Colonic mucosa (tissue), 4 donors: ENCODE data around the gene ZNF587B. TPM values are rescaled to one million over a fixed set of nuclear protein-coding genes. Genes with fewer than 3 reads are reported as not detected.
"Not testable (repeated sequence)": the region's sequence is repeated elsewhere in the genome, so short reads cannot be mapped to it uniquely, and the experiment has no call there.

ENCODE experiments used
- DNase-seq: peaks from one replicate; pipeline ENCODE4 v3.0.0-alpha.2; 2020
- H3K27ac ChIP-seq: fragments of 200-600 bp; one replicate; pipeline ENCODE4 v1.8.0; 2021
- H3K27me3 ChIP-seq: fragments of 200-600 bp; one replicate; pipeline ENCODE4 v1.8.0; 2021
- H3K36me3 ChIP-seq: fragments of 200-600 bp; one replicate; pipeline ENCODE4 v1.8.0; 2021
- H3K4me1 ChIP-seq: fragments of 200-600 bp; one replicate; pipeline ENCODE4 v1.8.0; 2021; ENCODE audit warnings: mild to moderate bottlenecking
- H3K4me3 ChIP-seq: fragments of 200-600 bp; one replicate; pipeline ENCODE4 v1.8.0; 2021
- H3K9ac ChIP-seq, 2 donors: one replicate each; pipeline ENCODE4 v1.7.0; 2013; ENCODE audit warnings: control low read depth in 2 of 2, low read depth in 2 of 2, low read length in 2 of 2
- H3K9me3 ChIP-seq: fragments of 200-600 bp; one replicate; pipeline ENCODE4 v1.8.0; 2021
- intact Hi-C: fragments of 100-400 bp; cut with DNase I; formaldehyde crosslinking; loops from one replicate; pipeline ENCODE4 v1.14.1; 2022
- total RNA-seq, 2 donors: library from RNA; stranded (reverse); fragmentation: NEBNext Ultra II Directional in 1 of 2; extraction: Animal tissue kit (Norgen Biotek cat#: 25700) in 1 of 2; gene quantifications; one replicate each; pipeline ENCODE4 v1.2.1, GENCODE V29; 2021
- TF ChIP-seq, protein P1 (sequence below): fragments of 200-600 bp; IDR thresholded peaks from one replicate; pipeline ENCODE4 v1.8.0; 2022; ENCODE audit warnings: antibody characterized with exemption, mild to moderate bottlenecking
- donor health status: healthy.
- donor health status: DM: no; HTN: no; CAD: no.
- donor health status: DM: no; HTN: no; CAD: no.

ZNF587B gene
- total RNA-seq, 2 donors from 2014 or later = 12.5 to 22.3 TPM

GRCh38 chr19:57816652-57817051 lies 13.4 kb upstream of the ZNF587B start:
- H3K9me3 ChIP-seq = no peaks in the 10 kb centered on the region
- TF ChIP-seq, protein P1, sequence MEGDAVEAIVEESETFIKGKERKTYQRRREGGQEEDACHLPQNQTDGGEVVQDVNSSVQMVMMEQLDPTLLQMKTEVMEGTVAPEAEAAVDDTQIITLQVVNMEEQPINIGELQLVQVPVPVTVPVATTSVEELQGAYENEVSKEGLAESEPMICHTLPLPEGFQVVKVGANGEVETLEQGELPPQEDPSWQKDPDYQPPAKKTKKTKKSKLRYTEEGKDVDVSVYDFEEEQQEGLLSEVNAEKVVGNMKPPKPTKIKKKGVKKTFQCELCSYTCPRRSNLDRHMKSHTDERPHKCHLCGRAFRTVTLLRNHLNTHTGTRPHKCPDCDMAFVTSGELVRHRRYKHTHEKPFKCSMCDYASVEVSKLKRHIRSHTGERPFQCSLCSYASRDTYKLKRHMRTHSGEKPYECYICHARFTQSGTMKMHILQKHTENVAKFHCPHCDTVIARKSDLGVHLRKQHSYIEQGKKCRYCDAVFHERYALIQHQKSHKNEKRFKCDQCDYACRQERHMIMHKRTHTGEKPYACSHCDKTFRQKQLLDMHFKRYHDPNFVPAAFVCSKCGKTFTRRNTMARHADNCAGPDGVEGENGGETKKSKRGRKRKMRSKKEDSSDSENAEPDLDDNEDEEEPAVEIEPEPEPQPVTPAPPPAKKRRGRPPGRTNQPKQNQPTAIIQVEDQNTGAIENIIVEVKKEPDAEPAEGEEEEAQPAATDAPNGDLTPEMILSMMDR = no peak
- H3K36me3 ChIP-seq = no peaks in the 10 kb centered on the region
- H3K27ac ChIP-seq = no peak overlapping the region
- no peaks in the 10 kb centered on the region for H3K27me3 ChIP-seq
- peaks cover 15% of the 10 kb centered on the region for H3K4me1 ChIP-seq
- H3K9ac ChIP-seq = no peak overlapping the region
- intact Hi-C loops = no loop called here
- no peak for DNase-seq
- H3K4me3 ChIP-seq = no peak overlapping the region

- Histone ChIP-seq H3K4me1 (peaks cover 11% of the 10 kb centered on the region), H3K4me3 (no peak overlapping the region)
Observed at GRCh38 chr19:57817976-57818375, 12.1 kb upstream of the ZNF587B start.

GRCh38 chr19:57818378-57818777 lies 11.7 kb upstream of the ZNF587B start:
- Histone ChIP-seq H3K4me1 (peaks cover 10% of the 10 kb centered on the region), H3K36me3 (no peaks in the 10 kb centered on the region)
- intact Hi-C loops = no loop called here

More at GRCh38 chr19:57817976-57818375, 12.1 kb upstream of the ZNF587B start:
- Histone ChIP-seq H3K27ac (no peak overlapping the region), H3K36me3 (no peaks in the 10 kb centered on the region), H3K27me3 (no peaks in the 10 kb centered on the region), H3K9me3 (no peaks in the 10 kb centered on the region), H3K9ac (no peak overlapping the region)
- intact Hi-C loops = no loop called here
- no peak for DNase-seq
- TF ChIP-seq, protein P1 = no peak

GRCh38 chr19:57819475-57820148 lies 10.5 kb upstream of the ZNF587B start:
- Histone ChIP-seq H3K36me3 (no peaks in the 10 kb centered on the region), H3K9me3 (no peaks in the 10 kb centered on the region), H3K9ac (peak overlapping the region; percentile 95 to 99), H3K27me3 (no peaks in the 10 kb centered on the region), H3K4me1 (peaks cover 10% of the 10 kb centered on the region), H3K27ac (peak overlapping the region; percentile 73), H3K4me3 (peak overlapping the region; percentile 75)
- DNase-seq = peak; percentile 95
- TF ChIP-seq, protein P1 = no peak
- intact Hi-C loops = no loop called here

More at GRCh38 chr19:57818378-57818777, 11.7 kb upstream of the ZNF587B start:
- Histone ChIP-seq H3K27ac (no peak overlapping the region), H3K27me3 (no peaks in the 10 kb centered on the region), H3K9me3 (no peaks in the 10 kb centered on the region), H3K9ac (no peak overlapping the region), H3K4me3 (no peak overlapping the region)
- TF ChIP-seq, protein P1 = no peak
- no peak for DNase-seq

DNA sequence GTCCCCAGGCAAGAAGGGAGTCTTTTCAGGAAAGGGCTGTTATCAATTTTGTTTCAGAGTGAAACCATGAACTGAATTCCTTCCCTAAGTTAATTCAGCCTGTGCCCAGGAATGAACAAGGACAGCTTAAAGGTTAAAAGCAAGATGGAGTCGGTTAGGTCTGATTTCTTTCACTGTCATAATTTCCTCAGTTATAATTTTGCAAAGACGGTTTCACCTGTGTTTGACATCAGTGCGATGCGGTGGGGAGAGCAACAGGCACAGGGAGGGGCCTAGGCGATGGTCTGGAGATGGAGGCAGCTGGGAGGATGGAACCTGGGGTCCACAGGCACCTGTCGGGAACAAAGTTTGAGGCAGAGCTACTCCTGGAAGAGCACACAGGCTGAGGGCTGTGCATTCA lies 9.5 kb upstream of the ZNF587B start:
- peak overlapping the region; percentile 75 for H3K4me3 ChIP-seq
- H3K36me3 ChIP-seq = no peaks in the 10 kb centered on the region
- peak overlapping the region; percentile 95 to 99 for H3K9ac ChIP-seq
- no peaks in the 10 kb centered on the region for H3K9me3 ChIP-seq
- H3K27ac ChIP-seq = peak overlapping the region; percentile 73
- TF ChIP-seq, protein P1 = no peak
- intact Hi-C loops = no loop called here
- H3K4me1 ChIP-seq = peaks cover 10% of the 10 kb centered on the region
- no peaks in the 10 kb centered on the region for H3K27me3 ChIP-seq
- DNase-seq = no peak

DNA sequence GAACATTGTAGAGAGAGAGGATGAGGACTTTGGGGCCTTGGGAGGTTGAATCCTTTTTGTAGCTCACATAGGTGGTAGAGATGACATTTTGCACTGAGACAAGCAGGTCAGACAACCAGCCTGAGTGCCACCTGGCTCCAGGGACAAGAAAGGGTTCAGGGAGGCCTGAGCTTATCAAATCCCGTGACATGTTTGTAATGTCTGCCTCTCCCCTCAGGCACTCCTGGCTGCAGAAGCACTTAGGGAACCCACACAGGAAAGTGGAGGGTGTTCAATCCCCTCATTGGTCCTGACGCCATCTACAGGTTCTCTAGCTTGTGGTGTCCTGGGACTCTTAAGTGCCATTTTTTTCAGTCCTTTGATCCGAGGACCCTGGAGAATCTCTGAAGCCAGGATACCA lies 9.0 kb upstream of the ZNF587B start:
- intact Hi-C loops, H3K27ac ChIP-seq, H3K9me3 ChIP-seq, H3K27me3 ChIP-seq, DNase-seq, H3K36me3 ChIP-seq: not testable (repeated sequence)
- peaks cover 10% of the 10 kb centered on the region for H3K4me1 ChIP-seq
- peak overlapping the region; percentile 75 for H3K4me3 ChIP-seq
- peak overlapping the region in 1 of 2 donors; percentile 99 for H3K9ac ChIP-seq

GRCh38 chr19:57821501-57821900 lies 8.6 kb upstream of the ZNF587B start:
- H3K4me3 ChIP-seq, H3K9ac ChIP-seq, H3K36me3 ChIP-seq, H3K9me3 ChIP-seq, intact Hi-C loops, H3K27me3 ChIP-seq, H3K27ac ChIP-seq, DNase-seq: not testable (repeated sequence)
- peaks cover 10% of the 10 kb centered on the region for H3K4me1 ChIP-seq

GRCh38 chr19:57823155-57823554 lies 6.9 kb upstream of the ZNF587B start:
- H3K4me3 ChIP-seq, H3K9ac ChIP-seq, H3K27me3 ChIP-seq, H3K9me3 ChIP-seq, H3K36me3 ChIP-seq, intact Hi-C loops, DNase-seq: not testable (repeated sequence)
- H3K4me1 ChIP-seq = peaks cover 10% of the 10 kb centered on the region
- peak overlapping the region; percentile 65 for H3K27ac ChIP-seq

DNA sequence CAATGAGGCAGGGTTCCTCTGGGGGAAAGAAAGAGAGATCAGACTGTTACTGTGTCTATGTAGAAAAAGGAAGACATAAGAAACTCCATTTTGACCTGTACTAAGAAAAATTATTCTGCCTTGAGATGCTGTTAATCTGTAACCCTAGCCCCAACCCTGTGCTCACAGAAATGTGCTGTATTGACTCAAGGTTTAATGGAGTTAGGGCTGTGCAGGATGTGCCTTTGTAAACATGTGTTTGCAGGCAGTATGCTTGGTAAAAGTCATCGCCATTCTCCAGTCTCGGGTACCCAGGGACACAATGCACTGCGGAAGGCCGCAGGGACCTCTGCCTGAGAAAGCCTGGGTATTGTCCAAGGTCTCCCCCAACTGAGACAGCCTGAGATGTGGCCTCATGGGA lies 6.5 kb upstream of the ZNF587B start:
- H3K4me1 ChIP-seq = peaks cover 10% of the 10 kb centered on the region
- H3K9me3 ChIP-seq, H3K9ac ChIP-seq, intact Hi-C loops, H3K27me3 ChIP-seq, H3K36me3 ChIP-seq, H3K4me3 ChIP-seq: not testable (repeated sequence)
- DNase-seq = peak; percentile 55
- peak overlapping the region; percentile 65 for H3K27ac ChIP-seq
